ENCODE results near the gene RPL15. TPM values are rescaled to one million over a fixed set of nuclear protein-coding genes. Genes with fewer than 3 reads are reported as not detected.
A peak's percentile ranks its signal among the peaks of the same experiment; 100 is the strongest.

RPL15 gene
- total and polyA plus RNA-seq, 2 of the 13 experiments (the other 11 are each of a cell fraction or from before 2014, with no cell fraction given) = 1,297 to 3,693 TPM

DNA sequence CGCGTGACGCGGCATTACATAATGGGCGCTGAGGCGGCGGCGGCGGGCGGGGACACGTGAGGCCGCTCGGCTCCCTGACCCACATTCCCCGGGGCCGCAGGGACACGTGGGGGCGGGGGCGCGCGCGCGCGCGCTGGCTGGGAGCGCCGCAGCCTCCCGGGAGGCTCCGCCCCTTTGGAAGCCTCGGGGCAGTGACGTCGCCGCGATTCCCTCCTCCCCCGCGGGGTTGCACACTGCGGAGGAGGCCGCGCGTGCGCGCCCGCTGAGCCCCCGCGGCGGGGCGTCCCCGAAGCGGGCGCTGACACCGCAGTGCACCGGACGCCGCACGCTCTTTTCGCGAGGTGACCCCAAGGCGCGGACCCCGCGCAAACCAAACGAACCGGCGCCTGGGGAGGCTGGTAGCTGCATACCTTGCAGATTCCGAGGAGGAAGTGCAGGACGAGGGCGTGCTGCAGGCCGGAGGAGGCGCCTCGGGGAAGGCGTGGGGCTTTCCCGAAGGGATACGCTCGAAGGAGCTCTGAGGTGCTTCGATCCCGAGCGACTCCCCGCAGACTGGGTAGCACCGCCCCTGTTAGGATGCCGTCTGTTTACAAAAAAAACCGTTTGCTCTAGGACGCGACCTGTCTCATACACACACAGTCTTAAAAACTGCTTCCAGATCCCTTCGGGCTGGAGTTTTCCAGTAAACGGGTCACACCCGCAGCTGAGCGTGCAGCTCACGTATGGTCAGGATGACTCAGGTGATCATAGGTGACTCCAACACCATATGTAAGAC, 29.2 kb downstream of the RPL15 start (continued):
- TF ChIP-seq HMGXB3 (CRISPR knock-in tag; IDR thresholded peaks at IDR 0.05; ENCODE audit: borderline replicate concordance) (no peak), ZKSCAN1 (IDR thresholded peaks at IDR 0.05; ENCODE audit: low read length) (no peak), ZFP1 (CRISPR knock-in tag; IDR thresholded peaks at IDR 0.05) (no peak), ZFP62 (CRISPR knock-in tag; IDR thresholded peaks at IDR 0.05) (no peak), ZNF740 (CRISPR knock-in tag; IDR thresholded peaks at IDR 0.05) (no peak), AKNA (CRISPR knock-in tag; IDR thresholded peaks at IDR 0.05; ENCODE audit: borderline replicate concordance) (no peak), AGO1 (IDR thresholded peaks at IDR 0.05; ENCODE audit: low read depth, low read length, poor library complexity, severe bottlenecking) (peak; percentile 85), BCL6 (CRISPR knock-in tag; IDR thresholded peaks at IDR 0.05) (peak; percentile 47; the same call in 1 of the 2 replicates), KAT2B (IDR thresholded peaks at IDR 0.05; ENCODE audit: borderline replicate concordance, low read depth, low read length) (no peak), DBP (CRISPR knock-in tag; IDR thresholded peaks at IDR 0.05; ENCODE audit: not compliant biosample characterization) (no peak), ZNF296 (CRISPR knock-in tag; conservative IDR thresholded peaks at IDR 0.05) (no peak), SIN3B (IDR thresholded peaks at IDR 0.05; ENCODE audit: low read length) (no peak), CREB1 (IDR thresholded peaks at IDR 0.05) (peak; percentile 93; the same call in 1 of the 2 replicates), CREB1 (CRISPR knock-in tag; IDR thresholded peaks at IDR 0.05) (peak; percentile 70), ZNF3 (CRISPR knock-in tag; IDR thresholded peaks at IDR 0.05) (no peak), ZNF430 (CRISPR knock-in tag; IDR thresholded peaks at IDR 0.05) (peak; percentile 97), ZMYM2 (CRISPR knock-in tag; IDR thresholded peaks at IDR 0.05) (peak; percentile 75)
